Ureter (tissue), 1 donor: ENCODE results near the gene WNT9B. TPM values are rescaled to one million over a fixed set of nuclear protein-coding genes. Genes with fewer than 3 reads are reported as not detected.

ENCODE experiments used
- DNase-seq: peaks from one replicate; pipeline ENCODE4 v3.0.0-alpha.2; 2020; ENCODE audit warnings: low spot score
- total RNA-seq: library from RNA; stranded (reverse); gene quantifications from one replicate; pipeline ENCODE4 v1.2.4, GENCODE V29; 2023
- donor health status: DM: yes; HTN: yes; CAD: no.

Gene WNT9B, protein sequence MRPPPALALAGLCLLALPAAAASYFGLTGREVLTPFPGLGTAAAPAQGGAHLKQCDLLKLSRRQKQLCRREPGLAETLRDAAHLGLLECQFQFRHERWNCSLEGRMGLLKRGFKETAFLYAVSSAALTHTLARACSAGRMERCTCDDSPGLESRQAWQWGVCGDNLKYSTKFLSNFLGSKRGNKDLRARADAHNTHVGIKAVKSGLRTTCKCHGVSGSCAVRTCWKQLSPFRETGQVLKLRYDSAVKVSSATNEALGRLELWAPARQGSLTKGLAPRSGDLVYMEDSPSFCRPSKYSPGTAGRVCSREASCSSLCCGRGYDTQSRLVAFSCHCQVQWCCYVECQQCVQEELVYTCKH
- total RNA-seq = 1.1 TPM

DNA sequence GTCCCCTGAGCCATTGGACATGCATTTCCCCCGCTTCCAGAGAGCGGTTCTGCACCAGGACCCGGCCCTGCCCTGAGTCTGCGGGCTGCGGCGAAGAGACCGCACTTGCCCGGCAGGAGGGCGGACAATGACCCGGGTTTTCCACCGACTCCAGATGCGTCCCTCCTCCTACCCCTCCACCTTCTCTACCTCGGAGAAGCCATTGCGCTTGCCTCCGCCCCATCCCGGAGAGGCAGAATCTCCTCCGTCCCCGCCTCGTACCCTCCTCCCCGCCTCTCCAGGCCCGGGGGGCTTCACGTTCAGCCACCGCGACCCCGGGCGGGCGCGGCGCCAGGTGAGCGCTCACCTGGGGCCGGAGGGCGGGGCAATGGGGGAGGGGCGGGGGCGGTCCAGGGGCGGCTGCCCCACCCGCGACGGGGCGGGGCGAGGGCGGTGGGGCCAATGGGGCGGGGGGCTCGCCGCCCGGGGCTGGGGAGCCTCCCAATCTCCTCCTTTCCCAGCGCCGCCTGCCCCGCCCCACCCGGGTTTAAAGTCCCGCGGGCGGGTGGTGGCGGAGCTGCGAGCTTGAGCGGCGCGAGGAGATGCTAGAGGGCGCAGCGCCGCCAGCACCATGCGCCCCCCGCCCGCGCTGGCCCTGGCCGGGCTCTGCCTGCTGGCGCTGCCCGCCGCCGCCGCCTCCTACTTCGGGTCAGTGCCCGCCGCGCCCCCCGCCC lies at the start of gene WNT9B:
WNT9B (plus strand) TSS at position 555 of the 713 bp plus-strand sequence; CDS start at position 611, 56 bp downstream.
- no peak for DNase-seq

DNA sequence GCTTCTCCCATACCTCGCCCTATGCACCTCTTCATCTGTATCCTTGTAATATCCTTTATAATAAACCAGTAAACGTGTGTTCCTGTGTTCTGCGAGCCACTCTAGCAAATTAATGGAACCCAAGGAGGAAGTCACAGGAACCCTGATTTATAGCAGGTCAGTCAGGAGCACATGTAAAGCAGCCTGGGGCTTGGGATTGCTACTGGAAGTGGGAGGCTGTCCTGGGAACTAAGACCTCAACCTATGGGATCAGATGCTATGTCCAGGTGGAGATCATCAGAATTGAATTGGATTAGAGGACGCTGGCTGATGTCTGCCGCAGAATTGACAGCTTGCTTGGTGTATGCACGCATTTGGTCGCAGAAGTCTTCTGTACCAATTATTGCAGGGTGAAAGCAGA lies 48.6 kb upstream of the WNT9B start:
- no peak for DNase-seq

GRCh38 chr17:46803544-46803943 lies 47.8 kb upstream of the WNT9B start:
- DNase-seq = no peak

- no peak for DNase-seq
Measured at GRCh38 chr17:46805771-46806170, 45.6 kb upstream of the WNT9B start.

- DNase-seq = no peak
Measured at GRCh38 chr17:46809110-46809571, 42.2 kb upstream of the WNT9B start.

DNA sequence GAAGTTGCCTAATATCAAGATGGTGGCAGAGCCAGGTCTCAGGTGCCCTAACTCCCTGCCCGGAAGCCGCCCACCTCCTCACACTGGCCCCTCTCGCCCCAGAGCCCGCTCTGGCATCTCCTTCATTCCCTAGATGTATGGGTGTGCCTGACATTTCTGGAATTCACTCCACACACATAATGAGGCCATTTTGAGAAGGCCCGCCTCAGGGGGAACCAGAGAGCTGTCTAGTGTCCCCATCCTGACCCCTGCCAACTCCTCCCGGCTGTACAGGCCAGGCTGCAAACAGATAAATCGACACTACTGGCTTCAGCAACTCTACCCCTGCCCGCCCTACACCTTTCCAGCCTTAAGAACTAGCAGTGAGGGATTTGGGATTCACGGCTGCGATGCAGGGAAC lies 40.5 kb upstream of the WNT9B start:
- DNase-seq = no peak

DNA sequence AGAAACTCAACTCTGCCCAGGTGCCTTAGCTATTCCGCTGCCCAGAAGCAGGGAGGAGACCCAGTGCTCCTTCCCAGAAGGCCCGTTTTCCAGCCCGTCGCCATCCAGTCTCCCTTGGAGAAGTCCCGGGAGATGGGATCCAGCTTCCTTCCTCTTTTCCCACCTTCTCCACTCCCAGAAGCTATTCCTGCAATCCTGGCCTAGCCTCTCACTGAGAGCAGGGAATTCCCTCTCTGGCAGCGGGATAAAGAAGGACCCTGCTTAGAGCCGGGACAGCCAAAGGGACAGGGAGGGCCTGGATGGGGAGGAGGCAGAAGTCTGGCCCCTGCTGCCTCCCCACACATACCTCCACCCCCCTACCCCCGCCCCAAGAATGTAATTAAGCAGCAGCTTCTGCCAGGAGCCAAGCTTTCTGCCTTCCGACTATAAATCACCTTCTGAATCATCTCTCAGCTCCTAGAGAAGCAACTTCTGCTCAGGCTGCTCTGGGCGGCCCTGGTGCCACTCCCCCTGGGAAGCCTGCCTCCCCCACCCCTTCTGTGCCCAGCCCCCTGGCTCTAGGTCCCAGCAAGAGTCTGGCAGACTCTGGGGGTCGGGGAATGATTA lies 39.3 kb upstream of the WNT9B start:
- no peak for DNase-seq

GRCh38 chr17:46812624-46813318 lies 38.6 kb upstream of the WNT9B start:
- no peak for DNase-seq

DNA sequence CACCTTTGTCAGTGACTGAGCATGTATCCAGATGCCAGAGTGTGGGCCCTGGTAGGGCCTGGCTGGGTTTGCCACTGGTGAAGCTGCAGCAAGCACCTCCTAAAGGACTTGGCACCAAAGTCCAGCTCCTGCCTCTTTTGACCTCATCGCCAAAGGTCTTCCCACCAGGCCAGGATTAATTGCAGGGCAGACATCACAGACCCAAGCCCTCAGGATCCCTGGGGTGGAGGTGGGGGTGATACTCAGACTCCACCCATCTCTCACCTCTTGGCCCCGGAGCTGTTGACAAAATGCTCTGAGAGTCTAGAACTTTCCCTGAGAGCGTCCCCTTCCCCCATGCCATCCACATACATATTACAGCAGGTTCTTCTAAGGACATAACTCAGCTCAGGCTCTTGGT lies 37.5 kb upstream of the WNT9B start:
- no peak for DNase-seq

DNA sequence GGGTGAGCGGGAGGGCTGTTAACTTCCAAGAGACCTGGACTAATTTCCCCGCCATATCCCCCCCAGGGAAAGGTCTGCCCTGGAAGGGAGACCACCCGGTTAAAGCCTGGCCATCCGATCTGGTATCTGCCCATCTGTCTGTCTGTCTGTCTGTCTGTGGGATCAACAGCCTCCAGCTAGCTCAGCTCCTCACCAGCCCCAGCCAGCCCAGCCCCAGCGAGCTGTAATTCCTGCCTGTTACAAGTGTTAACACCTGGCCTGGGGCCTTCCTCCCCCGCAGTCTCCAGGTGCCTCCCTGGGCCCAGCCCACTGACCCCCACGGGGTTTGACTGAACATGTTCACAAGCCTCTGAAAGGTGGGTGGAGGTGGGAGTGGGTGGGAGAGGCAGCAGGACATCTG lies 36.9 kb upstream of the WNT9B start:
- no peak for DNase-seq

DNA sequence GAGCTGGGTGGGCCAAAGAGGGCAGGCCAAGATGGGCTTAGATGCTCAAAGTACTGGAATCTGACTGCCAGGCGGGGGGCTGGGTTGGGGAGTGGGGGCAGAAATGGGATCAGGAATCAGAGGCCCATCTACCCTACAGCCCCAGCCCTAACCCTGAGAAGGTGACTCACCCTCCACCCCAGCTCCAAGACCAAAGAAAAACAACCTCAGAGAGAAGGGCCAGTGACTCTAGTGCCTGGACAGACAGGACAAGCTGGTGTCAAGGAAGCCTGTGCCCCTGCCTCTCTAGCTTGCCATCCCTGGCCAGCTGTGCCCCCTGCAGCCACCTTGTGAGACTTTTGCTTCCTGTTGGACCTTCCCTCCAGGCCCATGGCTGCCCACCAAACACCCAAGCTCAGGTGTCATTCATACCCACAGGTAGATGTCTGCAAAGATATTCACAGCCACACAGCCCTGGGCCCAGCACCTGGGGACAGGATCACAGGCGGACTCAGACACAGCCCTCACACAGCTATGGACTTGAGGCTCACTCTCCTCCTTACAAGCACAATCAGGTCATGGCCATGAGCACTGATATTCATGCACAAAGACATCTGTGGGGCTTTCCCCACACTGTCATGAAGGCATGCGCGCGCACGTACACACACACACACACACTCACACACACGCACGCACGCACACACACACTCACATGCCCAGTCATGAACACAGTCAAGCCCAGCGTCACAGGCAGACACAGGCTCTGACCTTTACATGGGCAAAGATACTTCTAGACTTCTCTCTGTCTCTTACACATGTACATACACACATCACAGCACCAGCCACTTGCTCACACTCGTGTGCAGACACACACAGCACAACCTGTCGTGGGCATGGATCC lies 35.7 kb upstream of the WNT9B start:
- DNase-seq = no peak

DNA sequence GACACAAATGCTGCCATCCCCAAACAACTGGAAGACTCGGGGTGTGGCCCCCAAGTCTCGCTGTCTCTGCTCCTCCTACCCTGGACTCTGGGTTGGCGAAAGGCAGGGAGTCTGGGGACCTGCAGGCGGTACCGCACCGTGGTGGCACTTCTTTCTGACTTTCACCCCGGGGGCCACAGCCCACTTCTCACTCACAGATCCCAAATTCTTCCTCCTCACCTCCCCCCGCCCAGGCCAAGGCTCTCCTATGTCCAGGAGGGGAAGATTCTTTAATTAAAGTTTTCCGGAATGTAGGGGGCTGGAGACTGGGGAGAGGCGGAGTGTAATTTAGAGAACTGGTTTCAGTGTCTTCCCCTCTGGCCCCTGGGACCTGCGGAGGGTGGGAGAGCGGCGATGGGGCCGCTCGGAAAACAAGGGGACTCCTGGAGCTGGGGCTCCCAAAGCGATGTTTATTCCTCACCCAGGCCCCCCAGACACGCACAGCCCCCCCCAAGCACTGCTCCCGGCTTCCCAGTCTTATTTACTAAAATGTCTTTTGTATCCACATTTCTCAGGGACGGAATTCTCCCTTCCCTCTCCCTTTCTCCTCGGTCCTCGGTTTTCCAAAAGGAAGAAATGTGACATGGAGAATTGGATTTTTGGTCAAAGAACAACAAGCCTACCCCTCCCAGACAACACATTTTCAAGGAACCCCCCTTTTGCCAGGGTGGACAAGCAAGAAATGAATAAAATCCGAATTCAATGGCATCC lies 34.1 kb upstream of the WNT9B start:
- no peak for DNase-seq

GRCh38 chr17:46817901-46818209 lies 33.5 kb upstream of the WNT9B start:
- DNase-seq = no peak

GRCh38 chr17:46818316-46818928 lies 33.0 kb upstream of the WNT9B start, which contains the start of gene WNT3:
Gene WNT3, minus strand, starts transcription at chr17:46818692. Its CDS starts 95 bp downstream, at chr17:46818597.
- DNase-seq = no peak

DNA sequence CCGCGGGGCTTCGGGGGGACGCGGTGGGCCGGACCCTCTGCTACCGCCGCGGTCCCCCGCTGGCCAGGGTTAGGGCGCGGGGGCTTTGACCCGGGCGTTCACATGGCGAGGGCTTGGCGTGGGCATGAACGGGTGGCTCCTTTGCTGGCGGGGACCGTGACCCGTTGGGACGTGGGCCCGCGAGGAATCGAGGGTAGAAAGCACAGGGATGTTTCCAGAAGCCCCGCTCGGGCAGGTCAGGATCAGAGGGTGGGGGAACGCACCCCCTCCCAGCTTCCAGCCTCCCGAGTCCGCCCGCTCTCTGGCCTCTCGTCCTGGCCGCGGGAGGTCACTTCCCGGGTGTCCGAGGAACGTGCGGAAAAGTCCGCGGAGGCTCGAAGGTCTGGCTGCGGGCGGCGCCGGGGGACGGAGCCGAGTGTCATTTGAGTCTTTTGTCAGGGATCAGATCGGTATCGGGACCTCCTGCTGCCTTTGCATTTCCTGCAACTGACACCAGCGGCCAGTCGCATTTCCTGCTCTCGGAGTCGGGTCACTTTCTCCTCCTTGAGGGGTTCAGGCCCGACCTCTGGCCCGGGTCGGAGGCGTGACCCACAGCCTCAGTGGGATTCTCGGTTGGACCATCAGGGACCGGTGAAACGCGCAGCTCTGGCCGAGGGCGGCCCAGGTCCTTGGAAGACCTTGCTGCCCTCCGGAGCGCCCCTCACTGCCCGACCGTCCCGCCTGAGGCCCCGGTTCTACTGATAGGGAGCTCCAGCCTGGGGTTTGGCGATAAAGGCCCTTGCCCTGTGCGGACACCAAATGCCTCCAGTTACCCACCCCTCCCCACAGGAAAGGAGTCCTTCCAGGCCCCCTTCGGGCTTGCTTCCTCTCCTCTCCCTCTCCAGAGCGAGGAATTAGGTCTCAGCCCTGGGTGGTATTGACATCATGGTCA lies 32.2 kb upstream of the WNT9B start:
- no peak for DNase-seq

DNA sequence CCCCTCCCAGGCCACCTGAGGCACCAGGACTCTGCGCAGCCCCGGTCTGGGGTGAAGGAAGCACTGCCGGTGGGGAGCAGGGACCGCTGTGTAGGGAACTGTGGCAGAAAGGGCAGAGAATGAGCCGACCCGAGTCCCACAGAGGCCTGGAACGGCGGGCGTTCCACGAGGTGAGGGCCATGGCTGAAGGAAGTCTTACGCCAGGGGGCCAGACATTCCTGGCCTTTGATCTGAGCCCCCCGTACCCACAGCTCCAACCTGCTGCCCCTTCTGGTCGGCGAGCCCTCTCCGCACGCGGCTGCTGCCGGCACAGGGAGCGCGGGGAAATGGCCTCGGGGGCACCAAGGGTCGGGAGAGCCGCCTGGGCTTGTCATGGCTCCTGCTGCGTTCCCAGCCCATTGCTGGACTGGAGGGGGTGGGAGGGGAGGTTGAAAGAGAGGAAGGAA lies 31.5 kb upstream of the WNT9B start:
- DNase-seq = no peak

- DNase-seq = no peak
Measured at GRCh38 chr17:46820592-46821450, 30.6 kb upstream of the WNT9B start.
